ENCODE measurements around the gene E2F7.
A peak's percentile ranks its signal among the peaks of the same experiment; 100 is the strongest.

The E2F7 gene

DNA sequence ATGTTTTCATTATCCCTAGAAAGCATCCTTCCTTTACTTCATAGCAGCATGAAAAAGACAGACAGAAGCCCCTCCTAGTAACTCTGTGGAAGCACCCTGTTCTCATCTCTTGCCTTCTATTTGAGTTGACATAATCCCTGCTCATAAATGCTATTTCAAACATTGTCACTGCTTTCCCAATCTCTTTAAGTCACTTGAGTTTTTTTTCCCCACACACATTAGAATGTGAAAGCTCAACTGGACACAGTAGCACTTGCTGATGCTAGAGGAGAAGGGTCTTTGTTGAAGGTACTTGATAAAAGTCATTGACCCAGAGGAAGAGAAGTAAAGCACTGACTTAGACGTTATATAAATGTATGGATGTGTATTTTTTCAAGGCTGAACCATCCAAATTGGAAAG lies 3.0 kb downstream of the E2F7 start:
- DNase-seq = no peak

DNA sequence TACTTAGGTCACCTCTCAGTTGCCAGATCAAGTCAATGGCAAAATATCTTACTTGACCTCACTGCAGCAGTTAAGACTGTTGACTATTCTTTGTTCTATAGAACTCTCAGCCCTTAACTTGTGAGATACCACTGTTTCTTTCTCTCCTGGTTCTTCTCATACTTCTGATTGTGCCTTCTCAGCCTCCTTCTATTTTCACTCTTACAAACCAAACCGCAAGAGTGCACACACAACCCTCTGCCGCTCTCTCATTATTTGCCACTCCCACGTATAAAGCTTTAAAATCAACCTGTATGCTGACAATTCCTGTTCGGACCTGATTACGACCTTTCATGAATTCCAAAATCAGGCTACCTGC lies 4.5 kb downstream of the E2F7 start:
- DNase-seq = no peak

- no peak for DNase-seq
These were observed 5.1 kb downstream of the E2F7 start for GRCh38 chr12:77060136-77060882.

DNA sequence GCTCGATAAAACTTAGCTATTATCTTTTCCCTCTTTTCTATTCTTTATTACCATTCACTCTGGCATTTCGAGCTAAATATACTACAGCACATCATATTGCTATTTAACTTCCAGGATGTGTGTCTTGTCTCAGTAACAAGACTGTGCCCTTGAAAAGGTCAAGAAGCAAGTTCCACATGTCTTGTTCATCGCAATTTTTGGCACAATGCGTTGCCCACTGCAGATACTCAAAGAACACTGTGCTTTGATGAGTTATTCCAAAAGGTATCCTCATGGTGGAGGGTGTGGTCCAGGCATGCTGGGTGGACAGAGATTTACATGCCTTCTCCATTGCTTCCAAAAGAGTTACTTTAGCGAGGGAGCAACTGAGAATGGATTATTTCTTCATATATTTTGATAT lies 6.6 kb downstream of the E2F7 start:
- DNase-seq = no peak

- DNase-seq = no peak
These were observed 10.5 kb downstream of the E2F7 start for GRCh38 chr12:77054851-77055250.

- no peak for DNase-seq
These were observed 12.1 kb downstream of the E2F7 start for GRCh38 chr12:77053259-77053658.

- peak in 2 of 5 donors; percentile 12 to 54 for DNase-seq
These were observed 15.5 kb downstream of the E2F7 start for GRCh38 chr12:77049767-77050353.

- no peak for DNase-seq
These were observed 17.8 kb downstream of the E2F7 start for GRCh38 chr12:77047341-77048109.

DNA sequence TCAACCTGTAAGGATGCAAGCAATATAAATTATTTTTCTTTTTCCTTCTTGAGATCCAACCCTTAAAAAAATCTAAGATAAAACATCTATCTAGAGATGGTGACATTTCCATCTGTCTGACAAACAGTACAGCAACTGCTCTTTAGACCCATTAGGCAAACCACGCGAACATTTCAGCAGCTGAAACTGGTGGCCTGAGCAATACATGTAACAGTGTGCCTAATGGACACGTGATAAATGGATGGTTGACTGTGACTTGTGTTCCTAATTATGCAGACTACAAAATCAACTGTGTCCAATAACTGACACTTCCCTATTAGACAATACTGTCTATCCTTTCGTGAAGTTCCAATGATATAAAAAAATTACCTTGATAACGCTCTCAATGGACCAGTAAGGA lies 18.9 kb downstream of the E2F7 start:
- DNase-seq = no peak

DNA sequence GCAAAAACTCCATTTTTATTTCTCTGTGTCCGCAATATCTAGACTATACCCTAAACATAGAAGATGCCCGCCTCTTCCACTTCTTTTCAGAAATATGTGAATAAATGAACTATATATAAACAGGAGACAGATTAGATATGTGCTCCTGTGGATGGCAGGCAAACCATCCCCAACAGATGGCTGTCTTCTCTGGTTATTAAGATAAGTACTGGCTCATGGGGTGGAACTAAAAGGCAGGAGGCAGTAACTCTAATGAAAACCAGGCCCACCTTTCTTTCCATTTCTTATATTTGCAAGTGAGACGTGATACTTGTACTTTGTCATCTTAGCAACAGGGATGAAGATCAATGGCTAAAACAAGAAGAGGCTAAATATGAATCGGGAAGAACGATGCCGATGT lies 20.2 kb downstream of the E2F7 start:
- no peak for DNase-seq

GRCh38 chr12:77044721-77045120 lies 20.6 kb downstream of the E2F7 start:
- DNase-seq = no peak

DNA sequence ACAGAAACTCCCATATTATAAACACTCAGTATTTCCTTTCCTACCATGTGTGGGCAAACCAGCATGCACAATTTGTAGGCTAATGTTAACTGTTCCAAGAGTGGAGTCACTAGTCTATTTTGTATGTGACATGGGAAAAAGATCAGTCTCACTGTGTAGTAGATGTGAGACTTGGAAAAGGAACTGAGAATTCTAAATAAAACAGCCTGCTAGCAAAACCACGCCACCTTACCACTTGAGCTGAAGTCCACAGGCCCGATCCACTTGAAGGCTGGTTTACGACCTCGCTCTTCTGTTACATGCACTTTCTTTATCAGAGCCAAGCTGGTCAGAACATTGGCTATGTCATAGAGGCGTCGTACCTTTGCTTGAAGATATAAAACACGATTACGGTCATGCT lies 22.5 kb downstream of the E2F7 start:
- no peak for DNase-seq

- no peak for DNase-seq
These were observed 25.1 kb downstream of the E2F7 start for GRCh38 chr12:77040231-77040630.

- DNase-seq = no peak
These were observed 30.1 kb downstream of the E2F7 start for GRCh38 chr12:77035226-77035625.

- DNase-seq = no peak
These were observed 31.5 kb downstream of the E2F7 start for GRCh38 chr12:77033658-77034536.

DNA sequence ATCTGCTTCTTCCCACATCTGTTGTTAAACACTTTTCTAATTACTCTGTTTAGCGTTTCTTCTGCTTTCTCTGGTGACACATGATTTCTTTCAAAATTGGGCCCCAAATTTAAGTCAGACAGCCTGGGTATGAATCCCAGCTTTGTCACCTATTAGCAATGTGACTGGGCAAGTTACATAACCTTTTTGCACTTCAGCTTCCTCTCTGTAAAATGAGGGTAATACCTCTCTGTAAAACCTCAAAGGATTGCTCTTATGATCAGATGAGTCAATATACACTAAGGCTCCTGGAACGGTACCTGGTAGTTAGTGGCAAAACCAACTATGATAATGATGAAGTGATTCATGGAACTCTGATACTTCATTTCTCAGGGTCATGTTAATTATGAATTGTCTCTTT lies 33.0 kb downstream of the E2F7 start:
- peak in 1 of 5 donors; percentile 38 for DNase-seq

GRCh38 chr12:77031745-77032144 lies 33.6 kb downstream of the E2F7 start:
- DNase-seq = no peak

DNA sequence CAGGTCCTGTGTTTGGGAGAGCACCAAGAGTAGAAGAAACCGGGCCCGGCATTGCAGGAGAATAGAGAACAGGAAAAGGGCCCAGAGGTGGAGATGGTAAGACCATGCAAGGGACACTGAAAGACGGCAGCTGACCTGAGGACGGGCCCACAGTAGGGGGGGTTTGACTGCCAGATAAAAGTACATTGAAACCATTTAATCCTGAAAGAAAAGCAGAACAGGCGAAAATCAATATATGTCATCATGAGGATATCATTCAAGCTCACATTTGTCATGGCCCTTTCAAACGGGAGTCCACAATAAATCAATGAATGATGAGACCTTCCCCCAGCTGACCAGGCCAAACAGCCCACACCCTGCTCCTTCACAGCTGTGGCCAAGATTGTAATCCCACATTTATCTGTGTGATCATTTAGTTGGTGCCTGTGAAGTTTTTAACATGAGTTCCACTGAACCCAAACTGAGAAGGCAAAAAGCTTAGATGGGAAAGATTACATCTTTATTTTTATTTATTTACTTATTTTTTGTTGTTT lies 39.5 kb downstream of the E2F7 start:
- no peak for DNase-seq

GRCh38 chr12:77023501-77023900 lies 41.9 kb downstream of the E2F7 start:
- DNase-seq = no peak

DNA sequence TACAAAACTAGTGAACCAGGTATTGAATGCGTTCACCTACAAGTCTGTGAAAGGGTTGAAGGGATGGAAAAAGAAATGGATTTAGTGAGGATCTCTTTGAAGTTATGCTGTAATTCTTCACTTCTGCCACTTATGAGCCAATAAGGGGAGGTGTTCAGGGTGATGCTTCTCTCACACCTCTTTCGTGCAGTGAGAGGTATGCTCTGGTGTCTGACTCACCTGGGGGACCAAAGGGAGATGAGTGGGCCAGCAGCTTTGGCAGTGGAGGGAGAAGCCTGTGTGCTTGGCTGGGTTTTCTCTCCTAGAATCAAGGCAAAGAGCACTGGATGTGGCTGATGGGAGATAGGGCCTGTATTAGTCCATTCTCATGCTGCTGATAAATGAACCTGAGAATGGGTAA lies 45.4 kb downstream of the E2F7 start:
- no peak for DNase-seq

- no peak for DNase-seq
These were observed 48.8 kb downstream of the E2F7 start for GRCh38 chr12:77016606-77017005.

GRCh38 chr12:77013091-77013490 lies 52.3 kb downstream of the E2F7 start:
- DNase-seq = no peak

Measured in T-helper 1 cell (primary cell).